Astrocyte of the cerebellum (primary cell): ENCODE data around the gene TULP1.

ENCODE experiments used
- DNase-seq: peaks from one replicate; pipeline ENCODE4 v3.0.0-alpha.2; 2011; ENCODE audit warnings: low read depth
- H3K4me3 ChIP-seq: 2 replicates; pipeline ENCODE4 v1.5.1; 2011; ENCODE audit warnings: mild to moderate bottlenecking, low read depth, low read length, moderate library complexity
- in situ Hi-C: cut with HindIII; loops from 2 replicates; pipeline ENCODE4 v1.10.0; 2017; ENCODE audit warnings: low sequenced_read_pairs
- TF ChIP-seq, protein P1 (sequence below): IDR thresholded peaks from 2 replicates; pipeline ENCODE4 v1.5.1; 2012; ENCODE audit warnings: low read length, low read depth, moderate library complexity, mild to moderate bottlenecking; ENCODE audit errors: missing control alignments

TULP1 gene

DNA sequence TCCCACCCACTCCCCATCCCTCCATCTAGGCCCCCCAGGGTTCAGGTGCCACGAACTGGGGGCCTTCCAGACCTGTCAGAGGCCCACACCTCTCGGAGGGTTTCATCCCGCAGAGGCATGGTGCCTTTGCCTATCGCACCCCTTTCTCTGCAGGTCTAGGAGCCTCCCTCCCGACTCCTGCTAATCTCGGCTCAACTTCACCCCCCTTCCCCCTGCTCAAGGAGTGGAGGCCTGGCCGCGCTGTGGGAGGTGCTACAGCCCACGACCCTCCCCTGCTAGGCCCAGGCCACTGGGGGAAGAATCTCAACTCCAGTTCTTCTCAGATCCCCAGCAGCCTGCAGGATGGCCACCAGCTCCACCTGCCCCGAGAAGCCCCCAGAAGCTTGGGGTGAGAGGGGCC lies at the start of gene TULP1:
TULP1 (minus strand) TSS at position 157 of the 400 bp plus-strand sequence; CDS start at position 119, 38 bp downstream.
- TF ChIP-seq, protein P1, sequence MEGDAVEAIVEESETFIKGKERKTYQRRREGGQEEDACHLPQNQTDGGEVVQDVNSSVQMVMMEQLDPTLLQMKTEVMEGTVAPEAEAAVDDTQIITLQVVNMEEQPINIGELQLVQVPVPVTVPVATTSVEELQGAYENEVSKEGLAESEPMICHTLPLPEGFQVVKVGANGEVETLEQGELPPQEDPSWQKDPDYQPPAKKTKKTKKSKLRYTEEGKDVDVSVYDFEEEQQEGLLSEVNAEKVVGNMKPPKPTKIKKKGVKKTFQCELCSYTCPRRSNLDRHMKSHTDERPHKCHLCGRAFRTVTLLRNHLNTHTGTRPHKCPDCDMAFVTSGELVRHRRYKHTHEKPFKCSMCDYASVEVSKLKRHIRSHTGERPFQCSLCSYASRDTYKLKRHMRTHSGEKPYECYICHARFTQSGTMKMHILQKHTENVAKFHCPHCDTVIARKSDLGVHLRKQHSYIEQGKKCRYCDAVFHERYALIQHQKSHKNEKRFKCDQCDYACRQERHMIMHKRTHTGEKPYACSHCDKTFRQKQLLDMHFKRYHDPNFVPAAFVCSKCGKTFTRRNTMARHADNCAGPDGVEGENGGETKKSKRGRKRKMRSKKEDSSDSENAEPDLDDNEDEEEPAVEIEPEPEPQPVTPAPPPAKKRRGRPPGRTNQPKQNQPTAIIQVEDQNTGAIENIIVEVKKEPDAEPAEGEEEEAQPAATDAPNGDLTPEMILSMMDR, result no peak
- in situ Hi-C loops, result no loop called here
- no peak for DNase-seq
- peak within 1 kb of the TSS; percentile 7 for H3K4me3 ChIP-seq

DNA sequence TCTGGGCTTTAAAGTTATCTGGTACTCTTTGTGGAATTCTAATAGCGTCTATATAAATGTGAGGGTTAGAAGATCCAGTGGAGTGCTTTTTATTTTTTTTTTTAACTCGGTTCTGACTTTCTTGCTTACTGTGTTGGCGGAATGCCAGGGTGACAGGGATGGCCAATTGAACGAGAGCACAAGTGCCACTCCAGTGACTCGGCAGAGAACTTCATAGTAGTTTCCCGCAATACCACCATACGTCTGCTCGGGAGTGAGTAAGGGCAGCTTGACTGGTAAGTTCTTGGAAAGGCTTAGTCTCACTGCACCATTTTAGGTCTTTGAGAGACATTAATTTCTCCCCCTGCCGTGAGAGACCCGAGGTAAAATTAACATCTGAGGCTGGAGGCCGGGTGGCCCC lies 49.4 kb upstream of the TULP1 start:
- TF ChIP-seq, protein P1, result no peak
- DNase-seq, result no peak
- in situ Hi-C loops, result no loop called here
- no peak overlapping the region for H3K4me3 ChIP-seq

GRCh38 chr6:35561113-35561512 lies 48.4 kb upstream of the TULP1 start:
- TF ChIP-seq, protein P1, result no peak
- in situ Hi-C loops, result no loop called here
- H3K4me3 ChIP-seq, result no peak overlapping the region
- no peak for DNase-seq

- TF ChIP-seq, protein P1, result no peak
- DNase-seq, result no peak
- no peak overlapping the region for H3K4me3 ChIP-seq
- in situ Hi-C loops, result no loop called here
Measured at GRCh38 chr6:35558571-35558970, 45.9 kb upstream of the TULP1 start.

DNA sequence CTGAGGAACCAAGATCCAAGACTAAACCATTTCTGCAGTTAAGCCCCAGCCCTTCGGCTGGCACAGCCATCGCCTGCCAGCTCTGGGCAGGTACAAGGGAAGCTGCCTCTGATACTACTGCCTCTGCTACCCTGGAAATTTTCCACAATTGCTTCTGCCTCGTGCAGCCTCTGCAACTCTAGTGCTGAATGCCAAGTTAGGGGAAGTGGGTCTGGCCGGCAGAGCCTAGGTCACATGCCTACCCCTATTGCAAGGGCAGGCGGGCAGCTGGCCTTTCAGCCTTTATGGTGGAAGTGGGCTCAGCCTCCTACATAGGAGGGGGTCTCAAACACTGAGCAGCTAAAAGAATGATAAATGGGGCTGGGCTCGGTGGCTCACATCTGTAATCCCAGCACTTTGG lies 44.5 kb upstream of the TULP1 start:
- in situ Hi-C loops, result no loop called here
- TF ChIP-seq, protein P1, result no peak
- DNase-seq, result no peak

DNA sequence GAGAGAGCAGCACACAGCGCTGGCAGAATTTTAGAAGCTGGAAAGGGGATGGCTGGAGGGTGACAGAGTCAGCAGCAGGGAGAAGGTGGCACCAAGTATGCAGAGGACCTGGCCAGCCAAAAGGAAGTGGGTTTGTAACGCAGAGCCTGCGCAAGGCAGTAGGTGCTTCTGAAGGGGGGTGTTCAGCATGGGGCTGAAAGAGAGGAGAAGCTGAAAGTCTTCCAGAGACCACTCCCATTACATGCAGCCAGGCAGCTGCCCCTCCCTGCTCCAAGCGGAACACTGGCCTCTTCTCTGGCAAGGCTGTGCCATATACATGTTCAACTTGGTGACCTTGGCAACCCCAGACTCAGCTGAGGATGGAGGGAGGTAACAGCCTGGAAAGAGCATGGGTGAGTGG lies 42.1 kb upstream of the TULP1 start:
- DNase-seq, result no peak
- in situ Hi-C loops, result no loop called here
- TF ChIP-seq, protein P1, result no peak
- no peak overlapping the region for H3K4me3 ChIP-seq

More for the DNA sequence above, 44.5 kb upstream of the TULP1 start:
- no peak overlapping the region for H3K4me3 ChIP-seq

GRCh38 chr6:35553315-35553714 lies 40.6 kb upstream of the TULP1 start:
- no peak overlapping the region for H3K4me3 ChIP-seq
- DNase-seq, result no peak
- TF ChIP-seq, protein P1, result no peak
- in situ Hi-C loops, result no loop called here
